GM23338 (cell line): ENCODE results near the gene IFIT5. TPM values are rescaled to one million over a fixed set of nuclear protein-coding genes. Genes with fewer than 3 reads are reported as not detected.

Experiments
- ATAC-seq: fragments of 200-7000 bp; cut with Tn5 transposase; 3 replicates; pipeline ENCODE4 v1.9.1; 2020
- DNase-seq: peaks from one replicate; pipeline ENCODE4 v3.0.0-alpha.2; 2015; ENCODE audit warnings: low spot score
- H2AFZ ChIP-seq: fragments of 200-600 bp; sonication (generic); 2 replicates; pipeline ENCODE4 v1.8.0; 2016; ENCODE audit warnings: antibody characterized with exemption, mild to moderate bottlenecking, moderate library complexity
- H3F3A ChIP-seq: fragments of 200-600 bp; sonication (generic); replicated peaks from 2 replicates; pipeline ENCODE4 v1.8.0; 2017; ENCODE audit warnings: antibody characterized with exemption, mixed run types, low read depth
- H3K27ac ChIP-seq: fragments of 200-600 bp; sonication (generic); 2 replicates; pipeline ENCODE4 v1.6.1; 2016; ENCODE audit warnings: low read depth
- H3K27me3 ChIP-seq: fragments of 200-600 bp; sonication (generic); 2 replicates; pipeline ENCODE4 v1.8.0; 2016; ENCODE audit warnings: mild to moderate bottlenecking, mixed run types, moderate library complexity; ENCODE audit not compliant: insufficient read depth
- H3K36me3 ChIP-seq: fragments of 200-600 bp; sonication (generic); 2 replicates; pipeline ENCODE4 v1.8.0; 2016; ENCODE audit warnings: mild to moderate bottlenecking; ENCODE audit not compliant: insufficient read depth
- H3K4me1 ChIP-seq: fragments of 200-600 bp; sonication (generic); 2 replicates; pipeline ENCODE4 v1.8.0; 2016; ENCODE audit warnings: mild to moderate bottlenecking, moderate library complexity; ENCODE audit not compliant: insufficient read depth
- H3K4me2 ChIP-seq: fragments of 200-600 bp; sonication (generic); 2 replicates; pipeline ENCODE4 v1.7.1; 2017; ENCODE audit warnings: mixed run types
- H3K4me3 ChIP-seq: fragments of 200-600 bp; sonication (generic); 2 replicates; pipeline ENCODE4 v1.6.1; 2016; ENCODE audit warnings: mixed run types
- H3K79me2 ChIP-seq: fragments of 200-600 bp; sonication (generic); replicated peaks from 2 replicates; pipeline ENCODE4 v1.8.0; 2017; ENCODE audit warnings: mild to moderate bottlenecking; ENCODE audit not compliant: insufficient read depth
- H3K9me2 ChIP-seq: fragments of 200-600 bp; sonication (generic); 2 replicates; pipeline ENCODE4 v1.8.0; 2017; ENCODE audit not compliant: insufficient read depth
- H4K20me1 ChIP-seq: fragments of 200-600 bp; sonication (generic); replicated peaks from 2 replicates; pipeline ENCODE4 v1.8.0; 2017; ENCODE audit warnings: mild to moderate bottlenecking; ENCODE audit not compliant: insufficient read depth
- H3K27ac Mint-ChIP-seq: 2 replicates; pipeline ENCODE4 v1.8.0; 2020; ENCODE audit warnings: inconsistent platforms, mild to moderate bottlenecking, moderate library complexity, mixed read lengths
- H3K27me3 Mint-ChIP-seq: 3 replicates; pipeline ENCODE4 v1.8.0; 2022; ENCODE audit warnings: low read depth, mild to moderate bottlenecking, moderate library complexity, mixed read lengths, inconsistent platforms; ENCODE audit not compliant: insufficient read depth, poor library complexity
- H3K36me3 Mint-ChIP-seq: 3 replicates; pipeline ENCODE4 v1.8.0; 2021; ENCODE audit warnings: low read depth, mild to moderate bottlenecking, inconsistent platforms, moderate library complexity, mixed read lengths
- H3K4me1 Mint-ChIP-seq: 3 replicates; pipeline ENCODE4 v1.8.0; 2020; ENCODE audit warnings: mild to moderate bottlenecking, inconsistent platforms, mixed read lengths
- H3K4me3 Mint-ChIP-seq: 3 replicates; pipeline ENCODE4 v1.8.0; 2021; ENCODE audit warnings: moderate library complexity, mild to moderate bottlenecking, inconsistent platforms, mixed read lengths
- H3K9me3 Mint-ChIP-seq: 3 replicates; pipeline ENCODE4 v1.8.0; 2020; ENCODE audit warnings: moderate library complexity, mild to moderate bottlenecking, inconsistent platforms, mixed read lengths
- CTCF ChIP-seq, 2 experiments: fragments of 200-600 bp in 1 of 2; sonication (generic) in 1 of 2; conservative IDR thresholded peaks; 2 replicates each; pipeline versions ENCODE4 v1.5.1 to v1.6.1; 2016 to 2017; ENCODE audit warnings: antibody characterized with exemption in 2 of 2, low read depth in 2 of 2, mild to moderate bottlenecking in 2 of 2, moderate library complexity in 1 of 2
- POLR2AphosphoS5 ChIP-seq: IDR thresholded peaks from 2 replicates; pipeline ENCODE4 v1.6.1; 2016; ENCODE audit warnings: antibody characterized with exemption, low read depth
- ZNF462 ChIP-seq: fragments of 250-450 bp; sonication (Bioruptor Pico); IDR thresholded peaks from 2 replicates; pipeline ENCODE4 v1.5.0; 2020; ENCODE audit warnings: mild to moderate bottlenecking, moderate library complexity
- long read RNA-seq: library from polyadenylated mRNA; unstranded; transcript quantifications from one replicate; pipeline ENCODE4 v2.0.0, GENCODE V29; 2020; ENCODE audit not compliant: unreplicated experiment
- polyA plus RNA-seq: library from polyadenylated mRNA; unstranded; fragments of >200 nt; fragmentation: Nextera tagmentation; extraction: Ambion mirVana; gene quantifications from 2 replicates; pipeline ENCODE4 v1.2.1, GENCODE V29; 2016
- total RNA-seq: library from RNA; depleted of rRNA; stranded (reverse); fragments of >200 nt; shearing (Covaris generic); gene quantifications from 2 replicates; pipeline ENCODE4 v1.2.3, GENCODE V29; 2014; rRNA removed

Gene IFIT5
- total RNA-seq (2.7 TPM in 2 replicates), polyA plus RNA-seq (2.7 and 3.2 TPM in 2 replicates)
- long read RNA-seq, full-length matches to known transcripts: 2 of 2 reads
- long read RNA-seq, partial matches to known transcripts: 0 of 2 reads
- long read RNA-seq, other reads (novel, unspliced or antisense): 0 of 2 reads

- H3K27ac ChIP-seq: no peak within 1 kb of the TSS
- H3K36me3 ChIP-seq: no peaks in the 10 kb centered on the region
- ATAC-seq (peak; percentile 91), DNase-seq (peak; percentile 83)
- peaks cover 10% of the 10 kb centered on the region for H3K9me3 Mint-ChIP-seq
- H3K4me1 ChIP-seq: peaks cover 11% of the 10 kb centered on the region
- peak within 1 kb of the TSS; percentile 83 for H3K4me2 ChIP-seq
- H3K36me3 Mint-ChIP-seq: peaks cover 11% of the 10 kb centered on the region
- 0 out of 2 replicates have a peak, but pooled peaks cover 3% of the 10 kb centered on the region for H3F3A ChIP-seq
- peaks cover 27% of the 10 kb centered on the region for H3K27me3 Mint-ChIP-seq
- H3K4me1 Mint-ChIP-seq: peaks cover 14% of the 10 kb centered on the region
- peaks cover 33% of the 10 kb centered on the region for H3K27me3 ChIP-seq
- H3K79me2 ChIP-seq: no peaks in the 10 kb centered on the region
- TF ChIP-seq ZNF462 (CRISPR knock-in tag) (no peak), CTCF (conservative IDR thresholded peaks at IDR 0.05; ENCODE audit: low read depth in 2 of 2) (peak in 1 of 2 experiments; percentile 15; a peak in 1 of 4 replicates), POLR2AphosphoS5 (peak; percentile 58)
- peak within 1 kb of the TSS; percentile 55 for H3K27ac Mint-ChIP-seq
- H3K4me3 ChIP-seq: peak within 1 kb of the TSS; percentile 70
- H3K4me3 Mint-ChIP-seq: peak within 1 kb of the TSS; percentile 91
- H2AFZ ChIP-seq: peak within 1 kb of the TSS; percentile 97
- H4K20me1 ChIP-seq: no peaks in the 10 kb centered on the region
- H3K9me2 ChIP-seq: no peaks in the 10 kb centered on the region
These were observed at the start of gene IFIT5 for GRCh38 chr10:89414146-89414878. Gene IFIT5, plus strand, starts transcription at chr10:89414568. Its CDS starts 231 bp downstream, at chr10:89414799.
